Lower leg skin (tissue), 4 donors: ENCODE data around the gene VWA5A. TPM values are rescaled to one million over a fixed set of nuclear protein-coding genes. Genes with fewer than 3 reads are reported as not detected.
"Not testable (repeated sequence)": the region's sequence is repeated elsewhere in the genome, so short reads cannot be mapped to it uniquely, and the experiment has no call there.

ENCODE experiments used
- DNase-seq, 2 donors: peaks; one replicate each; pipeline ENCODE4 v3.0.0-alpha.2; 2019; ENCODE audit warnings: low spot score in 2 of 2
- H3K4me3 ChIP-seq: fragments of 200-600 bp; sonication (generic); 2 replicates; pipeline ENCODE4 v1.5.1; 2017; ENCODE audit warnings: mild to moderate bottlenecking, low read depth; ENCODE audit not compliant: poor library complexity, severe bottlenecking
- POLR2A ChIP-seq, 2 donors: fragments of 450-650 bp; IDR thresholded peaks; one replicate each; pipeline ENCODE4 v1.6.1; 2016 to 2017; ENCODE audit warnings: antibody characterized with exemption in 2 of 2, mild to moderate bottlenecking in 1 of 2, moderate library complexity in 1 of 2
- WGBS, 2 donors: methylation state at CpG; one replicate each; pipeline ENCODE4 v1.1.5; 2018; 5-methylcytosine and 5-hydroxymethylcytosine counted together
- intact Hi-C: fragments of 100-400 bp; cut with DNase I; formaldehyde crosslinking; loops from one replicate; pipeline ENCODE4 v1.15.0; 2023; ENCODE audit warnings: low total_unique reads
- total RNA-seq, 4 donors: library from RNA; depleted of rRNA; stranded (reverse); fragments of >200 nt; gene quantifications; one replicate each; pipeline ENCODE4 v1.1.0, GENCODE V29; 2016
- TF ChIP-seq, protein P1 (sequence below), 3 donors: fragments of 450-650 bp; IDR thresholded peaks; one replicate each; pipeline ENCODE4 v1.5.1; 2016; ENCODE audit warnings: antibody characterized with exemption in 3 of 3, mild to moderate bottlenecking in 3 of 3, moderate library complexity in 2 of 3

Gene VWA5A
- total RNA-seq, 4 donors from 2014 or later: 16.4 to 27.4 (median 24.0) TPM

- no peak for DNase-seq
- intact Hi-C loops: no loop called here
- TF ChIP-seq, protein P1, sequence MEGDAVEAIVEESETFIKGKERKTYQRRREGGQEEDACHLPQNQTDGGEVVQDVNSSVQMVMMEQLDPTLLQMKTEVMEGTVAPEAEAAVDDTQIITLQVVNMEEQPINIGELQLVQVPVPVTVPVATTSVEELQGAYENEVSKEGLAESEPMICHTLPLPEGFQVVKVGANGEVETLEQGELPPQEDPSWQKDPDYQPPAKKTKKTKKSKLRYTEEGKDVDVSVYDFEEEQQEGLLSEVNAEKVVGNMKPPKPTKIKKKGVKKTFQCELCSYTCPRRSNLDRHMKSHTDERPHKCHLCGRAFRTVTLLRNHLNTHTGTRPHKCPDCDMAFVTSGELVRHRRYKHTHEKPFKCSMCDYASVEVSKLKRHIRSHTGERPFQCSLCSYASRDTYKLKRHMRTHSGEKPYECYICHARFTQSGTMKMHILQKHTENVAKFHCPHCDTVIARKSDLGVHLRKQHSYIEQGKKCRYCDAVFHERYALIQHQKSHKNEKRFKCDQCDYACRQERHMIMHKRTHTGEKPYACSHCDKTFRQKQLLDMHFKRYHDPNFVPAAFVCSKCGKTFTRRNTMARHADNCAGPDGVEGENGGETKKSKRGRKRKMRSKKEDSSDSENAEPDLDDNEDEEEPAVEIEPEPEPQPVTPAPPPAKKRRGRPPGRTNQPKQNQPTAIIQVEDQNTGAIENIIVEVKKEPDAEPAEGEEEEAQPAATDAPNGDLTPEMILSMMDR (IDR thresholded peaks at IDR 0.05): no peak
- no peak for TF ChIP-seq POLR2A (IDR thresholded peaks at IDR 0.05)
- 70 to 82% methylated on average over 2 of the region's 2 CpGs for WGBS, 2 donors
- H3K4me3 ChIP-seq: no peak overlapping the region
Measured at GRCh38 chr11:124153821-124154220, 38.6 kb downstream of the VWA5A start.

GRCh38 chr11:124159481-124159880, 44.2 kb downstream of the VWA5A start:
- intact Hi-C loops: no loop called here
- TF ChIP-seq, protein P1 (IDR thresholded peaks at IDR 0.05): no peak
- no peak for TF ChIP-seq POLR2A (IDR thresholded peaks at IDR 0.05)
- no peak for DNase-seq
- H3K4me3 ChIP-seq: no peak overlapping the region

GRCh38 chr11:124160986-124161385, 45.7 kb downstream of the VWA5A start:
- WGBS, 2 donors: 76 to 77% methylated on average over 5 of the region's 5 CpGs
- no peak overlapping the region for H3K4me3 ChIP-seq
- intact Hi-C loops: no loop called here
- no peak for DNase-seq
- TF ChIP-seq POLR2A (IDR thresholded peaks at IDR 0.05): no peak

DNA sequence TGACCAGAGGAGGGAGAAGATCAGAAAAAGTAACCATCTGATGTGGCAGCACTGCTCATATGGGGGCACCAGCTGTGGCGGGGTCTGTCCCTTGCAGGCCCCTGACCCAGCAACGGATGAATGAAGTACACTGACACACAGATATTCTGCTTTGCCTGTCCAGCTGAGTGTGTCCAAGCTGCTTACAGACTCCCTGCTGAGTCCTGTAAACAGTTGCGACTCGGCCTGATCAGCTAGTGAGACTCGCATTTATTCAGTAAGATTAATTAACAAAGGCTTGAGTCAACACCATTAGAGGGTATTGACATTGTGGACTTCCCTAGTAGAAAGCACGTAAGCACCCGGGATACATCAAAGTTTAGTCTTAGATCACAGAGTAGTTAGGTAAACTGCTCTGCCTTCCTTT, 52.6 kb downstream of the VWA5A start:
- TF ChIP-seq, protein P1 (IDR thresholded peaks at IDR 0.05): no peak
- no peak for TF ChIP-seq POLR2A (IDR thresholded peaks at IDR 0.05)
- no peak overlapping the region for H3K4me3 ChIP-seq
- no peak for DNase-seq
- intact Hi-C loops: no loop called here
- 74 to 76% methylated on average over 7 of the region's 7 CpGs for WGBS, 2 donors

- no peak for DNase-seq
- intact Hi-C loops: no loop called here
- TF ChIP-seq, protein P1 (IDR thresholded peaks at IDR 0.05): no peak
- no peak for TF ChIP-seq POLR2A (IDR thresholded peaks at IDR 0.05)
- H3K4me3 ChIP-seq: no peak overlapping the region
Measured at GRCh38 chr11:124168796-124169195, 53.5 kb downstream of the VWA5A start.

DNA sequence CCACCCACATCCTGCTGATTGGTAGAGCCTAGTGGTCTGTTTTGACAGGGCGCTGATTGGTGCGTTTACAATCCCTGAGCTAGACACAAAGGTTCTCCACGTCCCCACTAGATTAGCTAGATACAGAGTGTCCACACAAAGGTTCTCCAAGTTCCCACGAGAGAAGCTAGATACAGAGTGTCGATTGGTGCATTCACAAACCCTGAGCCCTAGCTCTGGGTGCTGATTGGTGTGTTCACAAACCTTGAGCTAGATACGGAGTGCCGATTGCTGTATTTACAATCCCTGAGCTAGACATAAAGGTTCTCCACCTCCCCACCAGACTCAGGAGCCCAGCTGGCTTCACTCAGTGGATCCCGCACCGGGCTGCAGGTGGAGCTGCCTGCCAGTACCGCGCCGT, 55.1 kb downstream of the VWA5A start:
- WGBS, 2 donors: 92% methylated on average over 8 to 11 of the region's 12 CpGs
- intact Hi-C loops, DNase-seq, H3K4me3 ChIP-seq: not testable (repeated sequence)

GRCh38 chr11:124170801-124171586, 55.7 kb downstream of the VWA5A start:
- TF ChIP-seq POLR2A (IDR thresholded peaks at IDR 0.05): no peak
- TF ChIP-seq, protein P1 (IDR thresholded peaks at IDR 0.05): no peak
- no peak overlapping the region for H3K4me3 ChIP-seq
- WGBS, 2 donors: 93 to 94% methylated on average over 19 to 40 of the region's 40 CpGs
- no peak for DNase-seq
- intact Hi-C loops: no loop called here
